ENCODE data around the gene UBE3A.

GRCh38 chr15:25474251-25474650 lies 35.4 kb upstream of the UBE3A start:
- no peak for TF ChIP-seq CTCF (IDR thresholded peaks at IDR 0.05)
- TF ChIP-seq REST (IDR thresholded peaks at IDR 0.05; ENCODE audit: low read depth, low read length), result no peak
- no peak for TF ChIP-seq POLR2AphosphoS5 (IDR thresholded peaks at IDR 0.05; ENCODE audit: low read depth, low read length)
- TF ChIP-seq FOXM1 (IDR thresholded peaks at IDR 0.05; ENCODE audit: low read depth), result no peak
- no peak for TF ChIP-seq RAD21 (IDR thresholded peaks at IDR 0.05; ENCODE audit: low read length)
- no peak for TF ChIP-seq CHD2 (IDR thresholded peaks at IDR 0.05; ENCODE audit: low read length, partially characterized antibody)
- no peak for TF ChIP-seq EP300 (IDR thresholded peaks at IDR 0.05; ENCODE audit: borderline replicate concordance in 1 of 2, low read depth in 1 of 2, low read length in 1 of 2)
- no peak for TF ChIP-seq YY1 (IDR thresholded peaks at IDR 0.05; ENCODE audit: low read depth)
- TF ChIP-seq MAX (IDR thresholded peaks at IDR 0.05; ENCODE audit: low read depth), result no peak
- TF ChIP-seq SIN3A (IDR thresholded peaks at IDR 0.05; ENCODE audit: borderline replicate concordance, low read depth, low read length), result no peak
- TF ChIP-seq GABPA (IDR thresholded peaks at IDR 0.05; ENCODE audit: low read depth), result no peak
- no peak for TF ChIP-seq USF2 (IDR thresholded peaks at IDR 0.05; ENCODE audit: borderline replicate concordance, low read depth, low read length)
- no peak for TF ChIP-seq NFIC (IDR thresholded peaks at IDR 0.05; ENCODE audit: borderline replicate concordance)

Measured in SK-N-SH (cell line).